Astrocyte of the cerebellum (primary cell): ENCODE measurements around the gene MIA2.
"Not testable (repeated sequence)": the region's sequence is repeated elsewhere in the genome, so short reads cannot be mapped to it uniquely, and the experiment has no call there.

ENCODE experiments used
- DNase-seq: peaks from one replicate; pipeline ENCODE4 v3.0.0-alpha.2; 2011; ENCODE audit warnings: low read depth
- H3K4me3 ChIP-seq: 2 replicates; pipeline ENCODE4 v1.5.1; 2011; ENCODE audit warnings: mild to moderate bottlenecking, low read depth, low read length, moderate library complexity
- CTCF ChIP-seq: IDR thresholded peaks from 2 replicates; pipeline ENCODE4 v1.5.1; 2012; ENCODE audit warnings: low read length, low read depth, moderate library complexity, mild to moderate bottlenecking; ENCODE audit errors: missing control alignments
- in situ Hi-C: cut with HindIII; loops from 2 replicates; pipeline ENCODE4 v1.10.0; 2017; ENCODE audit warnings: low sequenced_read_pairs

MIA2 gene

GRCh38 chr14:39243831-39244230 is 10.1 kb downstream of the MIA2 start:
- TF ChIP-seq CTCF, result no peak
- no peak for DNase-seq
- in situ Hi-C loops, result no loop called here
- H3K4me3 ChIP-seq, result no peak overlapping the region

GRCh38 chr14:39246618-39247017 is 12.9 kb downstream of the MIA2 start:
- in situ Hi-C loops, result no loop called here
- no peak overlapping the region for H3K4me3 ChIP-seq
- TF ChIP-seq CTCF, result no peak
- DNase-seq, result no peak

- TF ChIP-seq CTCF, result no peak
- peak; percentile 86 for DNase-seq
- no peak overlapping the region for H3K4me3 ChIP-seq
- in situ Hi-C loops, result no loop called here
These were observed 13.5 kb downstream of the MIA2 start for GRCh38 chr14:39247256-39247655.

- in situ Hi-C loops, result no loop called here
- no peak for TF ChIP-seq CTCF
- DNase-seq, result no peak
- H3K4me3 ChIP-seq, result no peak overlapping the region
These were observed 17.8 kb downstream of the MIA2 start for GRCh38 chr14:39251547-39251946.

- H3K4me3 ChIP-seq, DNase-seq, in situ Hi-C loops: not testable (repeated sequence)
These were observed 23.7 kb downstream of the MIA2 start for GRCh38 chr14:39257388-39257787.

GRCh38 chr14:39258782-39259545 is 25.2 kb downstream of the MIA2 start:
- H3K4me3 ChIP-seq, result no peak overlapping the region
- in situ Hi-C loops, result no loop called here
- TF ChIP-seq CTCF, result no peak
- DNase-seq, result no peak

- H3K4me3 ChIP-seq, DNase-seq, in situ Hi-C loops: not testable (repeated sequence)
These were observed 26.4 kb downstream of the MIA2 start for GRCh38 chr14:39260161-39260560.

GRCh38 chr14:39262214-39262613 is 28.5 kb downstream of the MIA2 start:
- H3K4me3 ChIP-seq, in situ Hi-C loops, DNase-seq: not testable (repeated sequence)
